Smooth muscle cell of the brain vasculature (primary cell): ENCODE results near the gene EBF4.
"Not testable (repeated sequence)": the region's sequence is repeated elsewhere in the genome, so short reads cannot be mapped to it uniquely, and the experiment has no call there.

ENCODE experiments used
- DNase-seq: peaks from one replicate; pipeline ENCODE4 v3.0.0-alpha.2; 2012; ENCODE audit warnings: low read depth, low spot score

Gene EBF4

DNA sequence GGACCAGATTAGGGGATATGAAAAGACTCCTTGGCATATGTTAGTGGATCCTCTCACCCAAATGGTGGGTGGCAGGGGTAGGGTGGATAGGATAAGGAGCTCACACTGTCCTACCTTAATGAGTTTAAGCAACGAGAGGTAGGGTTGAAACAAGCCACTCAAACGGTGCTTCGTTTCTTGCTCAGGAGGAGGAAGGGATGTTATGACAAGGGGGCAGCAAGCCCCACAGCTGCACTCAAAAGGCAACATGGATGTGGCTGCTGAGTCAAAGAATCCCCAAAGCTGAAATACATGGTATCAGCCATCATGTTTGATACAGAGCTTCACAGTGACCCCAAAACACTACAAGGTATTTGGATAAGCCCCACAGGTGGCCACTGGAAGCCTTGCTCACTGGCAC is 20.1 kb upstream of the EBF4 start:
- DNase-seq: no peak

DNA sequence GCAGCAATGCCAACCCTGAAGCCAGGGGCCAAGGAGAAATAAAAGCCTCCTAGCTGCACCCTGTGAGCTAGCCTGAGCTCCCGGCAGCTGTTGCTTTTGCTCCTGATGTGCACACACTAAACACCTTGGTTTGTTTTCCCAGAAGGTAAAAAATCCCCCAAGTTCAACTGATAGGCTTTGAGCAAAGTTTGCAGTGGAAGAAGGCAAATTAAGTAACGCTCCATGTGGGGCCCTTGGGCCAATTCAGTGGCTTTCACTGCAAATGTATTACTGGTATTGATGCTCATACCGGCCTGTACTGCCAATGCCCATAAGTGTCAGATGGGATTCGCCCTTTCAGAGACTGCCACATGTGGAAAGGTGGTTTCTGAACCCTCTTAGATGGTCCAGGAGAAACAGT is 19.1 kb upstream of the EBF4 start:
- no peak for DNase-seq

DNA sequence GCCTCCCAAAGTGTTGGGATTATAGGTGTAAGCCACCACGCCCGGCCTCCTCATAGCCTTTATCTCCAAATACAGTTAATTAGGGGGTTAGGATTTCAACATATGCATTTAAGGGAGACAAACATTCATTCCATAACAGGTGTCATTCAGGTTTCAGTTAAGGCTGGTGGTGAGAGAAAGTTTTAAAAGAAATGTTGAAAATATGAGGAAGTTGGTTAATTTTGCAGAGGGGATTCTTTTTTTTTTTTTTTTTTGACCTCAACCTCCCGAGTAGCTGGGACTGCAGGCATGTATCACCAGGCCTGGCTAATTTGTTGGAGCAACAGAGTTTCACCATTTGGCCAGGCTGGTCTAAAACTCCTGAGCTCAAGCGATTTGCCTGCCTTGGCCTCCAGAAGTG is 12.5 kb upstream of the EBF4 start:
- DNase-seq: no peak

DNA sequence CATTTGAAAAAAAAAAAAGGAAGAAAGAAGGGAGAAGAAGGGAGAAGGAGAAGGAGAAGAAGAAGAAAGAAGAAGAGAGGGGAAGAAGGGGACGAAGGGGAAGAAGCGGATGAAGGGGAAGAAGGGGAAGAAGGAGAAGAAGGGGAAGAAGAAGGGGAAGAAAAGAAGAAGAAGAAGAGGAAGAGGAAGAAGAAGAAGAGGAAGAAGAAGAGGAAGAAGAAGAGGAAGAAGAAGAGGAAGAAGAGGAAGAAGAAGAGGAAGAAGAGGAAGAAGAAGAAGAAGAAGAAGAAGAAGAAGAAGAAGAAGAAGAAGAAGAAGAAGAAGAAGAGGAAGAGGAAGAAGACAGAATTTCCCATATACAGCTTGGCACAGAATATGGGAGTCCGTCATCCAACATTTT is 10.5 kb upstream of the EBF4 start:
- not testable (repeated sequence) for DNase-seq

DNA sequence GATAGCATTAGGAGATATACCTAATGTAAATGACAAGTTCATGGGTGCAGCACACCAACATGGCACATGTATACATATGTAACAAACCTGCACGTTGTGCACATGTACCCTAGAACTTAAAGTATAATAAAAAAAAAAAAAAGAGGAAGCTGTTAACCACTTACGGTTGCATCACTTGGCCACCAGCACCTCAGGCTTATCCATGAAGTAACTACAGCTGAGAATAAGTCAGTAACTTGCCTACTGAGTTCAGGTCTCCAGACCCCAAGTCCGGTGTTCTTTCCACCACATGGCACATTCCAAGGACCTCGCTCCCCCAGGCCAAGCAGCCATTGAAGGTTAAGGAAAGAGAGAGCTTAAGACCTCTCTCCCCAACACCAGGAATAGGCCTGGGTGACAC is 7.8 kb upstream of the EBF4 start:
- not testable (repeated sequence) for DNase-seq

DNA sequence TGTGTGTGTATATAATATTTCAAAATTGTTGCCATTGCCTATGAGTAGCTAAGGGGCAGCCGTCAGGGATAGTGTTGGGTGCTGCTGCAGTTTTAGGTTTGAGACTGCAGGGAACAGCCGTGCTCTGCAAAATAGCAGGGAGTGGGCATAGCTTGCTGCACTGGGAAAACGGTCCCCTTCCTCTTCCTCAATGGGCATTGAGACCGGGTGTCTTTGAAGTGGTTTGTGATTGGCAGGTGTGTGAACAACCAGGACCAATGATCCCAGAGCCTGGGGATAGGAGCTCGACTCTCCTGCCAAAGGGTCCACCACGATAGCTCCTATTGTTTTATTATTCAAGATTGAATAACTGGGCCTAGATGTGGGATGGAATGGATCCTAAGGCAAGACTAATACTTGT is 5.1 kb upstream of the EBF4 start:
- DNase-seq: no peak

DNA sequence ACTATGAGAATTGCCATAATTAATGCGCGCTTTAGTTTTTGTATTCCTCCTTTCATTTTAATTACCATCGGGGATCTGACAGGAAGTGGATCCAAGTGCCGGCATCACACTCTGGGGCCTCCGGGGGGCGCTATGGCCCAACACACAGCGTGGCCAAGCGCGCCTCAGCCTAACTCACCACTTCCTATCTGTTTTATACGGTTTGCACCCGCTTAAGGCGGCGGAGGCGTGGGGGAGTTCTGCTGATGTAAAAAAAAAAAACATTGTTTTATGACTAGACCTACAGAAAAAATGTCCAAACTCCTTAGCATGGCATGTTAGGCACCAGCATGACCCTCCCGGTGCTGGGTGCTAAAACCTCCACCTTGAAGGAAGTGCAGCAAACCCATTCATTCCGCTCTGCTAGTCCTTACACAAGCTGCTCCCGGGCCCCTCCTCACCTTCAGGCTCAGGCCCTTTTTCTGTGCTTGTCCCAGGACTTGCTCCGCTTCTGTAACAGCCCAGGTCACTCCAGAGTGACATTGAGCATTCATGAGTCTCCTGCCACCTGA is 4.5 kb upstream of the EBF4 start:
- DNase-seq: no peak

DNA sequence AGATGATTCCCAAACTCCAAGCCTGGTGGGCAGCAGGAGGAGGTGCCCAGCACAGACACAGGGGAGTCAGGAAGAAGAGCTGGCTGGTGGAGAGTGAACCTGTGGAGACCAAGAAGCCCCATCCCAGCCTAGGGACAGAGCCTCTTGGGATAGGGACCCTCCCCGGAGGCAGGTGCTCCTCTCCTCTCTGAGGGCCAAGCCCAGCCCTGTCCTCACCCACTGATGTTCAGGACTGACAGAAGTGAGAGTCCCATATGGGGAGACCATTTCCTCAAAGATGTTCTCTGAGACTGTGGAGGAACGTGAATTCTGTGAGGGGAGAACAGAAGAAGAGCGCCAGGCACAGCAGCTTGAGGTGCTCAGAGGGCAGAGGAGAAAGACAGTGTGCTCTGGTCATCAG is 2.4 kb upstream of the EBF4 start:
- no peak for DNase-seq

DNA sequence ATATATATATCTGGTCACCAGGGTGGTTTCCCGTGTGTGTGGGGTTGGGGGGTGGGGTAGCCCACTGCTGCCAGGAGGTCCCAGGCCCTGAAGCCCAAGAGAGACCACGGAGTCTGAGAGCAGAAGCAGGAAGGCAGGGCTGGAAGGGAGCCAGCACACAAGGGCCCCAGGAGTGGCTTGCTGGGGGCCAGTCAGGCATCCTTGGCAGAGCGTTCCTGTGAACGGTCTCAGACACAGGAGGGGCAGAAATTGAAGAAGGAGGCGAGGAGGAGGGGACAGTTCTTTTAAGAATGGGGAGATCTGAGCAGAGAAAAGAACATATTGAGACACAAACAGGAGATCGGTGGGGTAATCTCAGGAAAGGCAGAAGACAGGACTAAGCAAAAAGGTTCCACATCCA is 1.9 kb upstream of the EBF4 start:
- DNase-seq: no peak

DNA sequence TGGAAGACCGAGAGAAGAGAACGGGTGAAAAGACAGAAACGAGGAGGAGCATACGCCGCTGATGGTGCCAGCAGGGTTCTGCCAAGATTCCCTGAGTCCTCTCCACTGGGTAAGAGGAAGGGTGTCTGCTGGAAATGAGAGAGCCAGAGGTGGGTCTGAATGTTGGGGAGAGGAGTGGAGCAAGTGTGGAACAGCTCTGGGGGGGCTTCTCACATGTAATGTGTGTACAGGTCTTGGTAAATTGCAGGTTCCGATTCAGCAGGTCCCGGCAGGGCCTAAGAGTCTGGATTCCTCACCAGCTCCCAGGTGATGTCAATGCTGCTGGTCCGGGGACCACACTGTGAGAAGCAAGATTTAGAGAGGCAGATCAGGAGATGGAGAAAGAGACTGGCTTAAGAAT is 1.5 kb upstream of the EBF4 start:
- DNase-seq: no peak

DNA sequence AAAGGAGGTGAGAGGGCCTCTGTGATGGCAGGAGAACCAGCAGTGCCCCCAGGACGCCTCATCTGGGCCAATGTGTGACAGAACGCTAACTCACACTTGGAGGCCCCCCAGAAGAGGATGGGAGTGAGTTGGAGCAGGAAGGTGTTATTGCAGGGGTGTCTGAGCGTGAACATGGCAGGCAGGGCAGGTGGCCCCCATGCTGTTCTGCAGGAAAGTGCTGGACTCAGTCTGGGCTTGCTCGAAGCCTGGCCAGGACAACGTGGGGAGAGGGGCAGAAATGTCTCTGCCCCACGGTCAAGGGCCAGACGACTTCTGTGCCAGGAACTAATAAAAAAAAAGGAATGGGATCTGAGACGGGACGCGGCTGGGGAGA is 931 bp upstream of the EBF4 start:
- no peak for DNase-seq

DNA sequence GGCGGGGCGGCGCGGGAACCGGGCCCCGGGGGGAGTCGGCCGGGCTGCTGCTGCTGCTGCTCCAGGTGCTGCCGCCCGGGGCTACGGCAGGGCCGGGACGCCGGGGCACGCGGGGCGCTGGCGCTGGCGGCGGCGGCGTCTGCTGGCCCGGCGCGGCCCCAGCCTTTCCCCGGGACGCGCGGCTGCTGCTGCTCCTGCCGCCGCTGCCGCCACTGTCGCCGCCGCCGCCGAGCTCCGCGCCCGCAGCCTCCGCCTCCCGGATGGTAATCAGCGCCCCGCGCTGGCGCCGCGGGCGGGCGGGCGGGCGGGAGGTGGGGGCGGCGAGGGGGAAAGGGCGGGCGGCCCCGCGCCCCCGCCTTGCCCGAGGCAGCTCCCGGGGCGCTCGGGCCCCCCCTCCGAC is 306 bp downstream of the EBF4 start:
- no peak for DNase-seq

DNA sequence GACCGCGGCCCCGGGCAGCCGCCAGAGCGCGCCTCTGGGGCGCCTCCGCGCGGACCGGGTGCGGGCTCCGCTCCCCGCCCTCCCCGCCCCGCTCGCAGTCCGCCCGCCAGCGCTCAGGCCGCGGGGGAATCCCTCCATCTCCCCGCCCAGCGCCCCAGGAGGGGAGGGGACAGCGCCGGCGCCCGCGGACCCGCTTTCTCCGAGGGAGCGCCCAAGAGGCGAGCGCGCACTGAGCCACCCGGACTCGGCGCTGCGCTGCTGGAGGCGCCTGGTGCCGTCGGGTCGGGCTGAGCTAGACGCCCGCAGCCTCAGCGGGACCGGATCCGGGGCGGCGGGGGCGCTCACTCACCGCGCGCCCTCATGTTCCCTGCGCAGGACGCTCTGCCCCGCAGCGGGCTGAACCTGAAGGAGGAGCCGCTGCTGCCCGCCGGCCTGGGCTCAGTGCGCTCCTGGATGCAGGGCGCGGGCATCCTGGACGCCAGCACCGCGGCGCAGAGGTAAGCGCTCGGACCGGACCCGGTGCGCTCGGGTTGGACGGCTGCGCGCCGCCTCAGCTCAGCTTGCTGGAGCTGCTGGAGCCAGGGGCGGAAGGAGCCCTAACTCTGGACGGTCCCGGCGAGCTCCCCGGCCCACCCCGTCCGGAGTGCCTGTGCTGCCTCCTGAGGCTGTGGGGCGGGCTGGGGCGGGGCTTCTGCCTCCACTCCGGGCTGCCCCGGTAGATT is 867 bp downstream of the EBF4 start:
- no peak for DNase-seq

DNA sequence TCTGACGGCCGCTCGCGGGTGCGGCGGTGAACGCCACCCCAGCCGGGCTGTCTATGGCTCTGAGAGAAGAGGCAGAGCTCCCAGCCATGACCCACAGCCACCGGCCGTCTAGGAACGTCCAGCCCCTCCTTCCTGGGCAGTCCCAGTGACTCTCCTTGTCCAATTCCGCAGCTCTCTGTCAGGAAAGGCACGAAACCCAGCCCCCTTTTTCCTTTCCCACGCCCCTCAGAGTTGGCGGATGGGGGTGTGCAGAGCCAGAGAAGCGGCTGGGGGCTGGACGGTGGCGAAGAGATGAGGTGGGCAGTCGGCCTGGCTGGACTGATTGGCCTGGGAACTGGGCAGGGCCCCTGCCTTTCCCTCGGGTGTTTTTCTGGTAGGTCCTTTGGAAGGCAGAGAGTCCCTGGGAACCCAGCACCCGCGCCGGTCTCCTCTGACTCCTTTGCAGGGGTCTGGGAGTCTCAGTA is 1.5 kb downstream of the EBF4 start:
- no peak for DNase-seq

DNA sequence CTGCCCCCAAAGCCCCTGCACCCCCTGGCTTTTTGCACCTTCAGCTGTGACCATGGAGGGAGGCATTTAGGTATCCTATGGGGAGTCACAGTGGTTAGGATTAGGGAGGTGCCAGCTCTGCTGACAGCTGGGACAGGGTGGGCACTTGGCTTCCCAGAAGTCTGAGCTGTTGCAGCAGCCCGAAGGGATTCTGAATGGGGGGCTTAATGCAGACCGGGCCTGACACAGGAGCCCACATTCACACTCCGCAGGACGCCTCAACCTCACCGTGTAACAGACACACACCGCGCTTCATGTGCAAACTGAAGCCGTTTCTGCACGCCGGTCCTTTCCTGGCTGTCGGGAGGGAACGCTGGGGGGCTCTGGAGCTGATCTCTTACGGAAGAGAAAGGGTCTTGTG is 1.9 kb downstream of the EBF4 start:
- DNase-seq: no peak

DNA sequence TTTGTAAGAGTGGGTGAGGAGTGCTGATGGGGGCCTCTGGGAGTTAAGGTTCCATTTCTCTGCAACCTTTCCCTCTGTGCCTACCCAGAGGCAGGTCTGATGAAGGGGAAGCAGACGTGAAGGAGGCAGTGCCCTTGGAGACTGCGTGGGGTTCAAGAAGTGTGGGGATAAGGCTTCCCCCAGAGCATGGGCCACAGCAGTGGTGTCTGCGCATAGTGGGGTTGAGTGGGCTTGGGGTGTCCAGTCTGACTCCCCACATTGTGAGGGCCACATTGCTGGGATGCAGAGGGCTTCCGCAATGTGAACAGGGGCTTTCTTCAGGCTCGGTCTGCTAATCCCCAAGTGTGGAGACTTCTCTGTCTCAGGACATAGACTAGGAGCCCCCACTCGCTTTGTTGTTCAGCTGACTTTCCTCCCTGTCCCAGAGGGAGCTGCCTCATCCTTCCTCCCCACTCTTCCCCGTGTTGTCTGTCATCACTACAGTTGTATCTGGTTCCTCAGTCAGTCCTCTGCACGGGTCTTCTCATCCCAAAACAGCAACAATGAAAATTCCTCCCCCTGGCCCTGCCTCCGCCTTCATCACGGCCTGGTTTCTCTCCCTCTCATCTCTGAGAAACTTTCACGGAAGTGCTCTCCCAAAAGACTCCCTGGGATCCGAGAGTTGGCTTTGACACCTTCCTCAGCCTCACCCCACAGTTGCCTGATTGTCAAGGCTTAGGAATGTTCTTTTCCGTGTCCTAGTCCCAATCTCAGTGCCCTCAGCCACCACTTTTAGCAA is 2.8 kb downstream of the EBF4 start:
- DNase-seq: no peak

DNA sequence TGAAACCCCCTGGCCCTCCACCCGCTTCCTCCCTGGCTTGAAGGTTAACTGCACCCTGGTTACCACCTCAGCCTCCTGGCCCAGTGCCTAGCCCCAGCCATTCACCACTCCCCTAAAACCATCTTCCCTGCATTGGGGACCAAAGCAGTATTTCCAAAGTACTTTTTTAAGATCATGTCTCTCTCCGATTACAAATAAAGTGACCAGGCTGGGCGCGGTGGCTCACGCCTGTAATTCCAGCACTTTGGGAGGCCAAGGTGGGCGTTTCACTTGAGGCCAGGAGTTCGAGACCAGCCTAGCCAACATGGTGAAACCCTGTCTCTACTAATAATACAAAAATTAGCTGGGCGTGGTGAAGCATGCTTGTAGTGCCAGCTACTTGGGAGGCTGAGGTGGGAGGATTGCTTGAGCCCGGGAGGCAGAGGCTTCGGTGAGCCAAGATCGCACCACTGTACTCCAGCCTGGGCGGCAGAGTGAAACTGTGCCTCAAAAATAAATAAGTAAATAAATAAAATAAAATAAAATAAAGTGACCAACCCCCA is 3.5 kb downstream of the EBF4 start:
- not testable (repeated sequence) for DNase-seq

DNA sequence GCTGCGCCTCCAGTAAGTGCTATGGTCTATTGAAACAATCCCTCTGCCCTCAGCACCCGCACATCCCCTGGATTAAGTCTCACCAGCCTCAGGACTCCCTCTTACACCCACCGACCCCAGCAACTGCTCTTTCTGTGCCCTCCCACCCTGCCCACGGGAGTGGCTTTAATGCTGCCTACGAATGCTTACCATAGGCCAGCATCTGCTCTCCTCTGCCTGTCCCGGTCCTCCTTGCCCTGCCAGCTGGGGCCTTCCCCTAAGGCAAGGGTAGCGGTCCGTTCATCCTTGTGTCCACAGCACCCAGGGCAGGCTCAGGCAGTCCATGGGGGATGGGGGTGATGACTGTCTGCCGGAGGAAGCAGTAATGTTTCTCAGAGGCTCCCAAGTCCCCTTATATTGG is 4.1 kb downstream of the EBF4 start:
- DNase-seq: no peak

DNA sequence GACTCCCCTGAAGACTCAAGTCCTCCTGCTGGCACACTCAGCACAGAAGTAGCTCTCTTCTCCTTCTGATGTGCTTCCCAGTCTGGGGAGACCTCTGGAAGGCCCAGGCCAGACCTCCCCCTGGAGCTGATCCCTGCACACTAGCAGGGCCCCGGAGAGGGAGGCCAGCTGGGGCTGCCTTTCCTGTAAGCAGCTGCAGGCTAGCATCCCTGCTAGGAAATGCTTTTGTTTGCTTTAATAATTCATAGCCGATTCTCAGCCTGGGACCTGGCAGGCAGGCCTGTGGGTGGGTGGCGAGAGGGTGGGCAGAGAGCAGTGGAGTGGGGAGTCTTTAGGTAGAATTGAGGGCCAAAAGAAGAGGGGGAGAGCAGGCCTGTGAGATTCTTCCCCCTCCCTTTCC is 5.2 kb downstream of the EBF4 start:
- no peak for DNase-seq

DNA sequence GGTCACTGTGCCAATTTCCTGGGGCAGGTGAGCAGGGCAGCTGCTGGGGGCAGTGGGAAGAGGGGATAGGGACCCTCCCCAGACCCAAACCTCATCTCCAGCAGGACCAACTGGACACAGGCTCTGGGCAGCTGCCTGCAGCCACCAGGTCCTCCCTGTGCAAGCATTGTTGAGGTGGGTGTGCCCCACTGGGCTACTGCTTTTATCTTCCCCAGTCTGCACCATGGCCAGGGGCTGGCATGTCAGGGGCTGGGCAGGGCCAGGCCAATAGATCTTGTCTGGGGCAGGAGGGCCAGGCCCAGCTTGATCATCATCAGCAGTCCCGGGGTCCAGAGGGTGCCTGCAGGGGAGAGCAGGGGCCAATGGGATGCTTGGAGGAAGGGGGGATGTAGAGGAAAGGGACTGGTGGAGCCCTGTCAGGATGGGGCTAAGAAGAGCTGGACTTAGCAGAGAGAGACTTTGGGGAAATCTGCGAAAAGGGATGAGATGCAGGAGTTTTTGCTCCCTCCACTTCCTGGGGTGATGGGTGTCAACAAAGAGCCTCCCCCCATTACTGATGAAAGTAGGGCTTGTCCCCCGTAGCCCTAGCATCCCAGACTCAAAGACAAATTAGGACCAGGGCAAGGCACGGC is 5.7 kb downstream of the EBF4 start:
- no peak for DNase-seq

DNA sequence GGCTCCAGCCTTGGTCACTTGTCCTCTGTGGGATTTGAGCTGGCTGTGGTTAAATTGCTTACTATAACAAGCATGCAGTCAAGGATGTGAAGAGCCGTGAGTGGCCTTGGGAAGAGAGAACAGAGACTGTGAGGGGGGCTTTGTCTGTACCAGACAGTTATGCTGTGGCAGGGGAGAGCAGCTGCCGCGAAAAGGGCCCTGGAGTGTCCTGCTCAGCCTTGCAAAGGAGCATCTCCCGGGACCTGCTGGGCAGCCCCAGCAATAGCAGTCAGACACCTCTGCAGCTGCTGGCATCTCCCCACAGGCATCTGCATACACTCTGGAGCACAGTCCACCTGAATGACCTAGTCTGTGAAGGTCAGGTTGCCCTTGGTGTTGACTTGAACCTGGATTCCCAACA is 6.3 kb downstream of the EBF4 start:
- DNase-seq: no peak

DNA sequence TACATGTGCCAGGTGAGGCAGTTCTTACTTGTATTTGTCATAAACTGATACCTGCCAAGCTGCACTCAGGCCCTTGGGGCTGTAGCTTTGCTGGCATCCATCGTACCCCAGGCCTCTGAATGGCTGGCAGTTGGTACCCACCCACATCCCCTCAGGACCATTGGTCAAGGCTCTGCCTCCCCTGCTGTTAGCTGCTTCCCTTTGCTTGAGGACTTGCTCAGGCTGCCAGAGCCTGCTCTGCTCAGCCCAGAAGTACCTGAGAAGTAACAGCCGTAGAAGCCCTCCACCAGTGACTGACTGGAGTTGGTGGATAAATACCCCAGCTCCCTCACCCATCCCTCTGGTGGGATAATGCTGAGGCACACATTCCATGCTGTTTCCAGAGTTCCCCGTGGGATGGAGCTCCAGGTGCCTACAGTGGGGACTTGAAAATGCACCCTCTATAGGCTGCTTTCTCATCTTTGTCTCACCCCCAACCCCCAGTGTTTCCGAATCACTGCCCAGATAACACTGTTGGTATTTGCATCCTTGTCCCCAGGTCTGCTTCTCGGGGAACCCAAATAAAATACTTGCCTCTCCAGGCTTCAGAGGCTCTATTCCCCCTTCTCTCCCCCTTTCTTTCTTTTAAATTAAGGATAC is 7.3 kb downstream of the EBF4 start:
- no peak for DNase-seq
